HG03354 (cell line): Measurements from ENCODE around the gene BPIFA2.
"Not testable (repeated sequence)": the region's sequence is repeated elsewhere in the genome, so short reads cannot be mapped to it uniquely, and the experiment has no call there.

Experiments
- ATAC-seq: cut with Tn5 transposase; IDR thresholded peaks from one replicate; pipeline ENCODE4 v1.9.1; 2021; ENCODE audit warnings: mild to moderate bottlenecking; ENCODE audit not compliant: unreplicated experiment, poor library complexity, severe bottlenecking

The BPIFA2 gene

DNA sequence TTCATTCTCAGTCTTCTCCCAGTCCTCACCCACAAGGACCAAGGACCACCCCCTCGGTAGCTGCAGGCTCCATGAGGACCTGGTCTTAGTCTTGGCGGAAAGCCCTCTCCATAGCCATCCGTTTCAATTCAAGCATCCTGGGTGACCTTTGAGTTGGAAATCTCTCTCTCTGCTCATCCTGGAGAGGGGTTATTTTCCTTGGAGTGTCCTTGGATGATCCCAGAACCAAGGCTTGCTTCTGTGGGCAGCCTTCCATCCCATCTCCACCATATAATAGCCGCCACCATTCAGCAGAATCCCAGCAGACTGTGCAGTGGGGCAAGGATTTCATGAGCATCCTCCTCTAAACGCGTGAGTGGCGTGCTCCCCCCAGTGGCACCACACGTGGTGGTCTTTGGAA lies at the start of gene BPIFA2:
TSS of gene BPIFA2 (plus strand) at position 301 of the 400 bp plus-strand sequence. CDS start 987 bp downstream, outside the sequence.
- ATAC-seq, result no peak

- no peak for ATAC-seq
Observed at GRCh38 chr20:33119725-33120720, 47.9 kb upstream of the BPIFA2 start.

- ATAC-seq, result no peak
Observed at GRCh38 chr20:33120934-33121333, 47.0 kb upstream of the BPIFA2 start.

DNA sequence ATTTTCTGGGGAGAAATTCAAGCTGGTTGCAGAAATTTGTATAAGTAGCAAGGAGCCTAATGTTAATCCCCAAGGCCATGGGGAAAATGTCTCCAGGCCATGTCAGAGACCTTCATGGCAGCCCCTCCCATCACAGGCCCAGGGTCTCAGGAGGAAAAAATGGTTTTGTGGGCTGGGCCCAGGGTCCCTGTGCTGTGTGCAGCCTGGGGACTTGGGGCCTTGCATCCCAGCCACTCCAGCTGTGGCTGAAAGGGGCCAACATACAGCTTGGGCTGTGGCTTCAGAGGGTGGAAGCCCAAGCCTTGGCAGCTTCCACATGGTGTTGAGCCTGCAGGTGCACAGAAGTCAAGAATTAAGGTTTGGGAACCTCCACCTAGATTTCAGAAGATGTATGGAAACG lies 45.7 kb upstream of the BPIFA2 start:
- ATAC-seq, result not testable (repeated sequence)

DNA sequence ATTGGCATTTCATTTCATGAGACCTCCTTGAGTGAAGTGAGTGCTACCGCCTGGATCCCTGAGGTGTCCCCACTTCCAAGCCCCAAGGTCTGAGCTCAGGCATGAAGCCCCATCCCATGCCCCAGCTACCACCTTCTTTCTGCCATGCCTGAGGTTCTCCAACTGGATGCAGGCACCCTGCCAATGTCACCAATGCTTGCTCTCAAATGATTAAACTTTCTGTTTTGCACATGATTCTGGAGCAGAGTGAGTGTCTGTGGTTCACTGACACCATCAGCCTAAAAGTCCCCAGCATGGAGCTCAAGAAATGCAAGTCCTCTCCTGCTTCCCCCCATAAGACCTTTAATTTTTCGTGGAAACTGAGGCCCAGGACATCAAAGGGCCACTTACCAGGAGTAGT lies 43.7 kb upstream of the BPIFA2 start:
- no peak for ATAC-seq

- no peak for ATAC-seq
Observed at GRCh38 chr20:33124994-33125393, 43.0 kb upstream of the BPIFA2 start.

- no peak for ATAC-seq
Observed at GRCh38 chr20:33125983-33126382, 42.0 kb upstream of the BPIFA2 start.

DNA sequence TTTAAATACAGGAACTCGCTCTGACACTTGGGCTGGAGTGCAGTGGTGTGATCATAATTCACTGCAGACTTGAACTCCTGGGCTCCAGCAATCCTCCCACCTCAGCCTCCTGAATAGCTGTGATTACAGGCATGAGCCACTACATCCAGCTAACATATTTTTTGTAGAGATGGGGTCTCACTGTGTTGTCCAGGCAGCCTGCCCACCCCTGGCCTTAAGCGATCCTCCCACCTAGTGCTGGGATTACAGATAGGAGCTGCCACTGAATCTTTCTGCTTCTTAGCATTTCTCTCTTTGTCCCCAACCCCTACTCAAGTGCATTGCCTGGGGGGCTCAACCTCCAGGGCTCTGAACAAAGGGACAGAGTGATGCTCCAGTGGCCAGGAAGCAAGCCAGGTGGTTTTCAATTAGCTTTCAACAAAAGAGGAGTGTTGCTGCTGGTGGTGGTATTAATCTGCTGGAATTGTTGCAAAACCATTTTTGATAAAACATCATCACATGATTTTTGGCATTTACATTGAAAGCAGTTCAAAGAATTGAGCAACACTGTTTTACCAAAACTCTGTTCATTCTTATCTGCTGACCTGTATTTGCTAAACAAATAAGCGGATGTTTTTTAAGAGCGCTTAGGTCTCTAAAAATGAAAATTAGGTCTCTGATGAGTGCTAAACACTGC lies 40.4 kb upstream of the BPIFA2 start:
- ATAC-seq, result no peak

- no peak for ATAC-seq
Observed at GRCh38 chr20:33130568-33131061, 37.3 kb upstream of the BPIFA2 start.

DNA sequence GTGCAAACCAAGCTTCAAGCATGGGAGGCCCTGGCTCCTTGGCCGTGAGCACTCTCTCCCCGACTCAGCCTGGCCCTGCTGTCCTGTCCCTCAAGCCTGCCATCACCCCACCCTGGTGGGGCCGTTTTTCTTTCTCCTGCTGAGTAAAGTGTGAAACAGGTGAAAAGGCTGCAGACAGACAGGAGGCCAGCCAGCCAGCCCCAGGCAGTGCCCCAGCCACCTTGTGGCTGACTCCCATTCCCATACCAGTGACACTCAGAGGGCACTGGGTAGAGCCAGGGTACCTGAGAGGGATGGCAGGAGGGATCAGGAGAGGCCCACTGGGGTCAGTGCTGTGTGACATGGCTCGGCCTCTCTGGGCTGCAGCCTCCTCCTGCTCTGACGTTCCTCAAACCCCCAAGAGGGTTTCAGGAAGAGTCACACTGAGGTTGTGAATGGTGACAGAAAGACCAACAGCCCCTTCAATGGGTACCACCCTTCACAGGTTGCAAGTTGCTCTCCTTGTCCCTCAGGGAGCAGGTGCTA lies 35.9 kb upstream of the BPIFA2 start:
- no peak for ATAC-seq

DNA sequence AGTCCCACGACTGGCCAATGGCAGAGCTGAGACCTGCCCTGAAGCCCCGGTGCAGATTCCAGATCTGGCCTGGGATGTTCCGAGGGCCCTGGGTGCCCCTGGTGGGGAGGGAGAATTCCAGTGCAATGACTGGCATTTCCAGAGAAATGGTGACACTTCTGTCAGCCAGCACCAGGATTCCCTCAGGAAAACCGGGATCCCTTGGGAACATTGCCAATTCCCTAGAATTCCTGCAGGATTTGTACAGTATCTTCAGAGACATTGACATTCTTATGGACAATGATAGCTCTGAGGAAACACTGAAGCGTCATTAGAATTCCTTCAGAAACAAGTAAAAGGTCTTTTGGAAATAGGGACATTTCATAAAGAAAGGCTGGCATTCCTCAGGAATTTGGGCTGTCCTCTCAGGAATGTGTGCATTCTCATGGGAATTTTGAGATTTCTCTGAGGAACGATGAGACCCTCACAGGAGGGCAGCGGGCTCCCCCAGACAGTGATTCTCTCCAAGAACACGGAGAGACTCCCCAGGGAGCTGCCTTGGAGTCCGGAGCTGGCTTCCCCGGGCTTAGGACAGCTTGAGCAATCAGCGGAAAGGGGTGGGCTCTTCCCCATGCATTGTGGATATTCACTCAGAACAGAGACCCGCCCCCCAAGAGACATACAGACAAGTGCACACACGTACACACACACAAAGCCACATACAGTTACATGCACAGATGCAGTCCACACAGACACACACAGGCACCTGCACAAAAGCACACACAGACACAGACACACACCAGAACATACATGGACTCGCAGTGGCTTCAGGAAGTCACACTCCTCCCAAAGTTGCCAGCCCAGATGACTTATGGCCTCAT lies 35.2 kb upstream of the BPIFA2 start:
- no peak for ATAC-seq

DNA sequence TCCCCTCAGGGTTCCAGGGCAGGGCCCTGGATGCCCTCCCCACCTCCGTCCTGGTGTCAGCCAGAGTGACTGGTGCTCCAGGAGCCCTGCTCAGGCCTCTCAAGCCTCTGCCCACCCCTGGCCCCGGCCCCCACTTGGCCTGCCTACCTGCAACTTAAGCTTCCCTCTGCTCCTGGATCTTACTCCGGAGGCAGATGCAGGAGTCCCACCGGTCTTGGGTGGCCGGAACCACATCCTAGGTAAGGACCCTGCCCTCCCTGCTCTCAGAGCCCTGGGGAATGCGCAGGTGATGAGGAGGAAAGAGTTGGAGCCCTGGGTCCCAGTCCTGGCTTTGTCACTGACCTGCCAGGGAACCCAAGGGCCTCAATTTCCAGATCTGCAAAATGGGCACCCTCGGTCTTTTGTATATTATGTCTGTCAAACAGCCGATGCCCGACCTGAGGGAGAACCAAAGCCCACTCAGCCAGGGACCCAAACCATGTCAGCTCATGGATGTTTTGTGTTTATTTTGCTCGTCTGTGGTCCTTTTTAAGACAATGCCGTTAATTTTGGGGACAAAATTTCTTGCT lies 34.5 kb upstream of the BPIFA2 start:
- ATAC-seq, result no peak

DNA sequence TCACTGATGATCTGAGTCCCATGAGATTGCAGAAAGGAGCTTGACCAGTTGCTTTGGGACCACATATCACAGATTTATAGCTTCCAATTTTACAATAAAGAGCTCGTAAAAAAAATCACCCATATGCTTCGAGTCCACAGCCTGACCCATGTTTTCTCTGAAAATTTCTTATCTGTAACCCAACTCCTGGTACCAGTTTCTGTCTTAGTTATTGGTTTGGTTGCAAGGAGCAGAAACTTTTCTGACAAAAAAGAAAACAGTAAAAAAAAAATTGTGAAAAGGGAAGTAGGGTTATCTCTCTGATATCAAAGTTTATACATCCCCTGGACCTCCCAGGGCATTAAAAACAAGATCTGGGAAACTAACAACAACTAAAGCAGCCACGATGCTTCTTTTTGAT lies 30.8 kb upstream of the BPIFA2 start:
- no peak for ATAC-seq

- ATAC-seq, result no peak
Observed at GRCh38 chr20:33139467-33139866, 28.5 kb upstream of the BPIFA2 start.

GRCh38 chr20:33145521-33145920 lies 22.4 kb upstream of the BPIFA2 start:
- ATAC-seq, result no peak

DNA sequence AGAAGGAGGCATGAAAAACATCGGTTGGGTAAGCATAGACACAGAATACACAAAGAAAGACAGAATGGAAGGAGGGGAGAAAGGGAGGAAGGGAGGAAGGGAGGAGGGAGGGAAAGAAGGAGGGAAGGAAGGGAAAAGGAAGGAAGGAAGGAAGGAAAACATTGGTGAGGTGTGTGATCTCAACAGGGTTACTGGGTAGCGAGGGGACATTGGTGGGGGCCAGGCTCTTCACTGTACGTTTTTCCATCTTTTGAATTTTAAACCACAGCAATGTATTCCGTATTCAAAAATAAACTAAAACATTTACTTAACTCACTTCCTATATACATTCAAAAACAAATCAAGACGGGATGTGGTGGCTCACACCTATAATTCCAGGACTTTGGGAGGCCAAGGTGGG lies 20.7 kb upstream of the BPIFA2 start:
- no peak for ATAC-seq

DNA sequence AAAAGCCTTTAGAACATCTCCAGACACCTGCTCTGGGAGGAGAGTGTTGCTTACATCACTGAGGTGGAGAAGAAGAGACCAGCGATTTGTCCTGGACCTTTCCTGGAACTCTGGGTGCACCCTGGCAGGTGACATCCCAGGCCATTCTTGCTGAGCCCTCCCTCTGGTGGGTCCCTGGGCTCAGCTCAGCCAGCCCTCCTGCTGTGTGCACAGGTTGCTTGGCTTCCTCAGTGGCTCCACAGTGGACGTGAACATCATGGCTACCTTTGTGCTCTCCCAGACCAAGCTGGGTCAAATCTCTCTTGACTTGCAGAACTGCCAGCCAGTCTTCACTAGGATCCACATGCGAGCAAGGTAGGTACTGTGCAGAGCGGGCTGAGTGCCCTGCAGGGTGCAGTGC lies 19.9 kb upstream of the BPIFA2 start:
- no peak for ATAC-seq

DNA sequence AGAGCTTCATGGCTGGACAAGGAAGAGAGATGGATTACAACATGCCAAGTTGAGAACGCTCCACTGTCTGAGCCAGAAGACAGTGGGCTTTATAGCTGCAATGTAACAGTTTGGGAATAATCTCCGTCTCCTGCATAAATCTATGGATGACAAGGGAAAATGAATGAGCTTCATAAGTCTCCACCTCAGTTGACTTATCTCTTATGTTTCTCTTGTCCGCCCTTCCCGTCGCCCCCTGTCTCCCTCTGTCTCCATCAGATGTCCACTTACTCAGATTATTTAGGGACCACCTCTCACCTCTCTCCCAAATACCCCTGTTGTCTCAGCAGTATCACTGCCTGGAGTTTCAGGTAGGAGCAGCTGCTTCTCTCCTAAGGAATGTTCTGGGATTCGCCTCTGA lies 13.7 kb upstream of the BPIFA2 start:
- ATAC-seq, result no peak

- ATAC-seq, result no peak
Observed at GRCh38 chr20:33158637-33159385, 9.1 kb upstream of the BPIFA2 start.
